Naive B cell (primary cell): Measurements from ENCODE around the gene ENG. TPM values are rescaled to one million over a fixed set of nuclear protein-coding genes. Genes with fewer than 3 reads are reported as not detected.
"Not testable (repeated sequence)": the region's sequence is repeated elsewhere in the genome, so short reads cannot be mapped to it uniquely, and the experiment has no call there.

Source experiments
- ATAC-seq, 2 donors: fragments of 150-1000 bp; cut with Tn5 transposase; 2 replicates each; pipeline ENCODE4 v1.10.0; 2021; ENCODE audit warnings: low read depth in 2 of 2, mild to moderate bottlenecking in 2 of 2, moderate library complexity in 2 of 2
- DNase-seq: peaks from one replicate; pipeline ENCODE4 v3.0.0; 2022
- H3K27ac Mint-ChIP-seq, 6 donors: one replicate each; pipeline ENCODE4 v1.8.0; 2020 to 2022; ENCODE audit warnings: mild to moderate bottlenecking in 6 of 6, mixed read lengths in 6 of 6, moderate library complexity in 5 of 6, inconsistent platforms in 2 of 6
- H3K27me3 Mint-ChIP-seq, 3 donors: one replicate each; pipeline ENCODE4 v1.8.0; 2021 to 2022; ENCODE audit warnings: mixed read lengths in 3 of 3, mild to moderate bottlenecking in 1 of 3
- H3K36me3 Mint-ChIP-seq, 2 donors: one replicate each; pipeline ENCODE4 v1.8.0; 2020 to 2022; ENCODE audit warnings: mixed read lengths in 2 of 2, inconsistent platforms in 1 of 2, mild to moderate bottlenecking in 1 of 2
- H3K4me1 Mint-ChIP-seq, 3 donors: one replicate each; pipeline ENCODE4 v1.8.0; 2020 to 2022; ENCODE audit warnings: mixed read lengths in 3 of 3, inconsistent platforms in 1 of 3, mild to moderate bottlenecking in 1 of 3, moderate library complexity in 1 of 3
- H3K4me3 Mint-ChIP-seq, 8 donors: one replicate each; pipeline ENCODE4 v1.8.0; 2020 to 2022; ENCODE audit warnings: mild to moderate bottlenecking in 8 of 8, mixed read lengths in 8 of 8, moderate library complexity in 8 of 8, inconsistent platforms in 2 of 8
- H3K9me3 Mint-ChIP-seq, 7 donors: one replicate each; pipeline ENCODE4 v1.8.0; 2020 to 2022; ENCODE audit warnings: mixed read lengths in 7 of 7, mild to moderate bottlenecking in 5 of 7, inconsistent platforms in 2 of 7, moderate library complexity in 1 of 7
- polyA plus RNA-seq, 6 donors: library from polyadenylated mRNA; unstranded; fragments of 300-500 nt; fragmentation: Illumina TruSeq; gene quantifications; one replicate each; pipeline ENCODE4 v1.2.3, GENCODE V29; 2021; ENCODE audit warnings: low read depth in 6 of 6

Gene ENG
- polyA plus RNA-seq, 6 donors from 2014 or later = 3.5 to 8.2 (median 5.8) TPM; not detected in 1

DNA sequence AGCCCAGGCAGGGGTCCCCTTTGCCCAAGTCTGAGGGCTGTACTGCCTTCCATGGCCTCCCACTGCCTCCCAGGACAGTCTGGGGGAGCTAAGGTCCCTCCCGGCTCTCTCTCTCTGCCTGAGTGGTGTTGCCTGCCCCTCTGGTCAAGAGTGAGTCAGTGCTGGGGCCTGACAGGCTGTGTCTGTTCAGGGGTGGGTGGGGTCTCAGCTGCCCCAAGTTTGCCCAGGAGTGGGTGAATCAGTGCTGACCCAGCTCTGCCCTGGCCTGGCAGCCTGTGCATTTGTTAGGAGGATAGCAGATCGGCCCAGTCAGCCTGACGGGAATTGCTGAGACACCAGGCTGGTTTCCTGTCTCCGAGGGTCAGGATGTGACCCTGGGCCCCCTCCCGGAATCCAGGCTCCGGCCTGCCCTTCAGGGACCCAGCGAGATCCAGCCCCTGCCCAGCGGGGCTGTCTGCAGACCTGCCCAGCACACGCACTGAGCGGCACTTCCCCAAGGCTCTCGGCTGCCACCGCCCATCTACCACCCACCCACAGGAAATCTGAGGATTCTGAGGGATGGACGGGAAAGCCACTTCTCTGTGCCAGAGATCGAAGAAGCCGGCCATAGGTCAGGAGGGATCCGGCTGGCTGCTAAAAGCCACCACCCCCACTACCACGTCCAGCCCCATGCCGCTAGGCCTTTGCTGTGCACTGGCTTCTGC is 15.9 kb downstream of the ENG start:
- DNase-seq (no peak), ATAC-seq (no peak)
- no peak overlapping the region for H3K4me3 Mint-ChIP-seq
- peaks cover 13 to 21% (median 14%) of the 10 kb centered on the region in 3 donors for H3K4me1 Mint-ChIP-seq
- no peak overlapping the region for H3K27ac Mint-ChIP-seq
- H3K9me3 Mint-ChIP-seq = no peaks in the 10 kb centered on the region
- H3K36me3 Mint-ChIP-seq = peaks cover 0 to 12% of the 10 kb centered on the region in 2 donors
- no peaks in the 10 kb centered on the region for H3K27me3 Mint-ChIP-seq

DNA sequence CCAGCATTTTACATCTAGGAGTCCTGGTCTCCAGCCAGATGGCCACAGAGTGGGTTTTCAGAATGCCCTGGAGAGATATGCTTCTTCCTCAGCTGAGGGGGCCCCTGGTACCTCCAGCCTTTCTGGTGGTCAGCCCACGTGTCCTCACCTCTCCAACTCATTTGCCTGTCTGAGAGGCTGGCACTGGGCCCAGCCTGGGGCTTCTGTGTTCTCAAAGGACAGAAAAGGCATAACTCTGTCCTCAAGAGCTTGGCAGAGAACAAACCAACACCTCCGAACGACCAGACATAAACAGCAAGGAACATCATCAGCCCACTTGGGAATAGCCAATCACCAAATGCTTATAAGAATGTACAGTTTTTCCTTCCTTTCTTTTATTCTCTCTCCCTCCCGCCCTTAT is 17.1 kb downstream of the ENG start:
- peak overlapping the region in 1 of 6 donors; percentile 54 for H3K27ac Mint-ChIP-seq

DNA sequence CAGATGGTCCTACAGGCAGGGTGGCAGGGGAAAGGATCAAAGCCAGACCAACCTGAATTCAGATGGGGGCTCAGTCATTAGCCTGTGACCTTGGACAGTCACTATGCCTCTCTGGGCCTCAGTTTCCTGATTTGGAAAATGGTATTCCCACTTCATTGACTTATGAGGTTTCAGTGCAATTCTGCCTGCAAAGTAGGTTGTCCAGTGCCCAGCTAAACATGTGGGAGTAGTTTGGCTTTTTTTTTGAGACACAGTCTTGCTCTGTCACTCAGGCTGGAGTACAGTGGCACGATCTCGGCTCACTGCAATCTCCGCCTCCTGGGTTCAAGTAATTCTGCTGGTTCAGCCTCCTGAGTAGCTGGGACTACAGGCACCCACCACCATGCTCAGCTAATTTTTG is 17.9 kb downstream of the ENG start:
- H3K9me3 Mint-ChIP-seq, DNase-seq, H3K27me3 Mint-ChIP-seq, H3K27ac Mint-ChIP-seq, ATAC-seq, H3K4me3 Mint-ChIP-seq, H3K36me3 Mint-ChIP-seq: not testable (repeated sequence)
- H3K4me1 Mint-ChIP-seq = peaks cover 14 to 21% (median 19%) of the 10 kb centered on the region in 3 donors

More for the DNA sequence above, 17.1 kb downstream of the ENG start:
- H3K4me1 Mint-ChIP-seq = peaks cover 14 to 21% (median 16%) of the 10 kb centered on the region in 3 donors
- ATAC-seq (no peak), DNase-seq (no peak)
- H3K9me3 Mint-ChIP-seq = no peaks in the 10 kb centered on the region
- H3K36me3 Mint-ChIP-seq = peaks cover 0 to 12% of the 10 kb centered on the region in 2 donors
- H3K4me3 Mint-ChIP-seq = no peak overlapping the region
- H3K27me3 Mint-ChIP-seq = no peaks in the 10 kb centered on the region

DNA sequence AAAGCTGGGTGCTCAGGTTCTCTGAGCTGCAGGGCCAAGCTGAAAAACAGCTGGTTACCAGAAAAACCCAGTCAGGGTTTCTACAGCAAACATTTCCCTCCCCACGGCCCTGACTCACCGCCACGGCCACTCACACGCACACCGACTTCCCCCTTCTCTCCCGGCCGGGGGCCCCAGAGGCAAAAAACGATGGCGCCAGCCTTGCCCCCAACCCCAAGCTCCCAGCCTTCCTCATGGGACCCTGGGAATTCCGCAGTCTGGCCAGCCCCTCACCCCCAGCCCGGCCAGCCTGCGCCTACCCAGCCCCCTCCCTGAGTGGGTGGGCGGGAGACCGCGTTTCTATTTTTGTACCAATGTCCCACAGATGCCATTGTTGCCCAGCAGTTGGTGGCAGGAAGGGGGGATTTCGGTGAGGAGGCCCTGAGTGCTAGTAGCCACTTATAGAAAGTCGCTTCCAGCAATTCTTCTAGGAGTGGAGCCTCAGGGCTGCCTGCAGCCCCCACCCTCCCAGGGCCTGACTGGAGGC is 18.4 kb downstream of the ENG start:
- H3K27me3 Mint-ChIP-seq = no peaks in the 10 kb centered on the region
- DNase-seq (no peak), ATAC-seq (no peak)
- H3K4me3 Mint-ChIP-seq = no peak overlapping the region
- H3K4me1 Mint-ChIP-seq = peaks cover 14 to 21% (median 19%) of the 10 kb centered on the region in 3 donors
- peaks cover 0 to 3% of the 10 kb centered on the region in 2 donors for H3K36me3 Mint-ChIP-seq
- H3K27ac Mint-ChIP-seq = peak overlapping the region in 1 of 6 donors; percentile 65
- H3K9me3 Mint-ChIP-seq = no peaks in the 10 kb centered on the region

DNA sequence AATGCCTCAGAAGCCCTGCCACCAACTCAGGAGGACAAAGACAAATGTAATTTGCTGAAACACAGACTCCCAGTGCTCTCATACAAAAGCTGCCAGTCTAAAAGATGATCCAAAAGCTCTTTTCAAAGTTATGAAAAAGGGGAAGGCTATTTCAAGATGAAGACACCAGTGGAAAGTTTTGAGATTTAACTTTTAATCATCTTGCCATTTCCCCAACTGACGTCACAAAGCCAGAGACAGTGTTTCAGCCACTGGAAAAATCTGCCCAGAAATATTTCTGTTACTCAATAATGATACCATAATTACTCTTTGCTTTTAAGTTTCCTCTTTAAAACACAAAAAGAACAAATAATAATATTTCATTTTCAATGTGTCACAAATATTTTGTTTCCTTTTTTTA is 20.9 kb downstream of the ENG start:
- H3K36me3 Mint-ChIP-seq = no peaks in the 10 kb centered on the region
- ATAC-seq = no peak

DNA sequence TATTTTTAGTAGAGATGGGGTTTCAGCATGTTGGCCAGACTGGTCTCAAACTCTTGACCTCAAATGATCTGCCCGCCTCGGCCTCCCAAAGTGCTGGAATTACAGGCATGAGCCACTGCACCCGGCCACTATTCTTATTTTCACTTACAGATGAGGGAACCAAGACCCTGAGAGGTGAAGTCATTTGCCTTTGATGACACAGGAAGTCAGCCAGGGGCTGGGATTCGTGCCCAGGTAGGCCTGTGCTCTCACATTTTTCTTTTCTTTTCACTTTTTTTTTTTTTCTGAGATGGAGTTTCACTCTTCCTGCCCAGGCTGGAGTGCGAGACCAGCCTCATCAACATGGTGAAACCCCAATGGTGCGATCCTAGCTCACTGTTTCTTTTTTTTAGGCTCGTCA is 22.2 kb downstream of the ENG start:
- H3K4me1 Mint-ChIP-seq = peaks cover 6 to 17% (median 11%) of the 10 kb centered on the region in 3 donors
- H3K4me3 Mint-ChIP-seq = no peak overlapping the region
- DNase-seq (no peak), ATAC-seq (no peak)
- no peaks in the 10 kb centered on the region for H3K36me3 Mint-ChIP-seq
- H3K27me3 Mint-ChIP-seq = no peaks in the 10 kb centered on the region
- H3K9me3 Mint-ChIP-seq = no peaks in the 10 kb centered on the region
- peak overlapping the region in 1 of 6 donors; percentile 61 for H3K27ac Mint-ChIP-seq

More for the DNA sequence above, 20.9 kb downstream of the ENG start:
- Mint-ChIP-seq H3K9me3 (no peaks in the 10 kb centered on the region), H3K27ac (no peak overlapping the region), H3K27me3 (no peaks in the 10 kb centered on the region), H3K4me1 (peaks cover 10 to 18% (median 16%) of the 10 kb centered on the region in 3 donors), H3K4me3 (no peak overlapping the region)
- no peak for DNase-seq

DNA sequence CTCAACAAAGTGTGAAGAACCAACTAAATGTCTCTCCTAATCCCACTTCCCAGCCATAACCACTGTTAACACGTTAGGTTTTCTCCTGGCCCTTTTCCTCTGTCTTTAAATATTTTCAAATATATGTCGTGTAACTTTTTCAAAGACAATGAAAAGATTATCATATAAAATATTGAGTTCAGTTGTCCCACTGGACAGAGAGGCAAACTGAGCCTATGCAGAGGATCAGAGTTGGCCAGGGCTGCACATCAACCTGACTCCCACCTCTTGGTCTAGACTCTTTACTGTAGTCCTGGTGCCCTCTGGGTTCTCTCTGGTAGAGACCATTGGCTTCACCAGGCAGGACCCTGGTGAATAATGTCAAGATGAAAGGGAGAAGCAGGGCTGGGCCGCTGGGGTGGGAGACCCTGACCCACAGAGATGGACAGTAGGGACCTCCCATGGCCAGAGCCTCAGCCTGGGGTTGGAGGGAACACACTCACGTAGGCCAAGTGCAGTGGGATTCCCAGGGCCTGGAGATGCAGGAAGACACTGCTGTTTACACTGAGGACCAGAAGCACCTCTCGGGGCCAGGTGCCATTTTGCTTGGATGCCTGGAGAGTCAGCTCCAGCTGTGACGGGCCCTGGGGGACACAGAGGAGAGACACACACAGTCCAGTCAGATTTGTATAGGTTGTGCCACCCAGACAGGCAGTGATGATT is 25.1 kb downstream of the ENG start:
- H3K27me3 Mint-ChIP-seq = no peaks in the 10 kb centered on the region
- ATAC-seq (no peak), DNase-seq (no peak)
- H3K36me3 Mint-ChIP-seq = no peaks in the 10 kb centered on the region
- peak overlapping the region in 2 of 6 donors; percentile 1 to 78 for H3K27ac Mint-ChIP-seq
- H3K4me3 Mint-ChIP-seq = no peak overlapping the region
- H3K9me3 Mint-ChIP-seq = no peaks in the 10 kb centered on the region
- peaks cover 0 to 11% (median 3%) of the 10 kb centered on the region in 3 donors for H3K4me1 Mint-ChIP-seq

DNA sequence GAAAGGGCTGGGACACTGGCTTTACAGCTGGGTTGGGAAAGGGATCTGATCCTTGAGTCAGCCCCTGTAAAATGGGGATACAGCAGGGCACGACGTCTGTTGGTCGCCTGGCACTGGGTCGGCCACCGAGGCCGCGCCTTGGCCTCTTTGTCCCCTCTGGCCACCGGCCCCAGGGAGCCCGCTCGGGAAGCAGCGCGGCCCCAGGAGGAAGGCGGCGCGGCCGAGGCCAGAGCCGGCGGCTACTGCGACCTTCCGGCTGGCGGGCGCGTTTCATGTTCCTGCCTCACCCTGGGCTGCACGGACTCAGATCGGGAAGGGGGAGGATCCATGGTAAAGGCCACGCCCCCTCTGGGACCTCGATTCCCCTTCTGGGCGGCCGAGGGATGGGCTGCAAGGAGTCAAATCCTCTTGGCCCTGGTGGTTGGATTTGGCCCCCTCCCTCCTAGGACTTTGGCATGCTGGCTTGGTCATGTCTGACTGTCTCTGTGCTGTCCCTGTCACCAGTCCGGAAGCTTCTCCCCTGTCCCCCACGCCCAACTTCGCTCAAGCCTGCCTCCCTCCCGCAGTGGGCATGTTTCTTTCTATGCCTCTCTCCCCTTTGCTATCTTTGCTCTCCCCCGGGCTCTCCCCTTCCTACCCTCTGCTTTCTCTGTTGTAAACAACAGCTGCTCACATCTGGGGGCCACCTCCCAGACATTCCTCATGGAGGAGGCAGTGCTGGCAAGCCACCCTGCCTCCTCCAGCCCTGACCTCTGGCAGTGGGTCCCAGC is 26.0 kb downstream of the ENG start:
- ATAC-seq = no peak
- Mint-ChIP-seq H3K27ac (peak overlapping the region in 4 of 6 donors; percentile 6 to 78 (median 54)), H3K4me1 (peaks cover 0 to 11% (median 3%) of the 10 kb centered on the region in 3 donors), H3K27me3 (no peaks in the 10 kb centered on the region), H3K9me3 (no peaks in the 10 kb centered on the region), H3K36me3 (no peaks in the 10 kb centered on the region), H3K4me3 (no peak overlapping the region)
- DNase-seq = no peak

DNA sequence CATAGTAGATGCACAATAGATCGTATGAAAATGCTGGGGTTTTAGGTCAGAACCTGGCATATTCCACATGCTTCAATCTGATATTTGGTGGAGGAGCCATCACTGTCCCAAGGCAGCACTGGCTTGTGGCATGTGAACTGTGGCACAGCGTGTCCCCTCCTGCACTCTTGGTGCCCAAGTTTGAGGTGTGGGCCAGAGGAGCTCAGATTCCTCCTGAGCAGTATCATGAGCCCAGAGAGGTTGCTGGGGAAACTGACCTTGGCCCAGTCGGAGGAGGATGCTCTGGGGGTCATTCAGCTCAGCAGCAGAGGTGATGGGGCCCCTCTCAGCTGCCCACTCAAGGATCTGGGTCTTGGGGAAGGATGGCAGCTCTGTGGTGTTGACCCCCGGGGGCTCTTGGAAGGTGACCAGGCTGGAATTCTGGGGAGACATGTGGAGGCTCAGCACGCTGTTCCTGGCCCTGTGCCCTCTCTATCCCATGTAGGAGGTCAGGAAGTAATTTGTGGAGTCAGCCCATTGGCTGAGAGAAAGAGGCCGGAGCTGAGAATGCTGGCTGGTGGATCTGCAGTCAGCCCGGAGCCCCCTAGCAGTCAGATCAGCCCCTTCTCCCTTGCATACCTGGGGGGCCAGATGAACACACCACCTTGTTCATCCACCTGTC is 28.1 kb downstream of the ENG start:
- DNase-seq = no peak
- Mint-ChIP-seq H3K27ac (peak overlapping the region in 2 of 6 donors; percentile 19 to 79), H3K4me3 (no peak overlapping the region), H3K9me3 (no peaks in the 10 kb centered on the region), H3K4me1 (peaks cover 0 to 5% (median 3%) of the 10 kb centered on the region in 3 donors), H3K36me3 (no peaks in the 10 kb centered on the region), H3K27me3 (no peaks in the 10 kb centered on the region)
- no peak for ATAC-seq

DNA sequence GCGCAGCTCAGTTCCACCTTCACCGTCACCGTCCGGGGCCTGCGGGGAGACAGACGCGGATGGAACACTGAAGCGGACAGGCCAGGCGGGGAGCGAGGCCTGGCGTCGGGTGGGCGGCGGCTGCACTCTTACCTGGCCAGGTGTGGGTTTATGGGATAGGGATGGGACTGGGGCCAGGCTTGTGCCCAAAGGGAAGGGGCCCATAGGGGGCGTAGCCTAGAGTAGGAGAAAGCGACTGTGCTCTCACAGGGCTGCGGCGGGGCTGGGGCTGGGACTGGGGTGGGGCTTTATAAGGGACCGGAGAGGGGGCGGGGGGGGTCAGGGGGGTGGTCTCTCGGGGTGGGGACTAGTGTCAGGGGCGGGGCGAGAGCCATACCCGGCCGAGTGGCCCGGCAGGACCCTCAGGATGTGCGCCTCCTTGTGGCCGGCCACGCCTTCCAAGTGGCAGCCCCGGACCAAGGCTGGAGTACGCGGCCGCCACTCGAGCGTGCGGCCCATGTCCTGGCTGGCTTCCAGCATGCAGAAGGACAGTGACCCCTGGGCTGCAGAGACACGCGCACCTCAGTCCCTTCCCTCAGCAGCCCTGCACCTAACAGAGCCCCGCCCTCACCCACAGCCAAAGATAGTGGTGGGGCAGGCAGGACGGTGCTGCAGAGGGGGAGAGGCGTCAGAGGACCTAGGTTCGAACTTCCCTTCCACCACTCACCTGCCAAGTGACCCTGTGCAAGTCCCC is 29.0 kb downstream of the ENG start:
- ATAC-seq (no peak), DNase-seq (no peak)
- H3K27ac Mint-ChIP-seq = peak overlapping the region in 1 of 6 donors; percentile 64
- no peaks in the 10 kb centered on the region for H3K36me3 Mint-ChIP-seq
- H3K4me1 Mint-ChIP-seq = peaks cover 0 to 5% (median 3%) of the 10 kb centered on the region in 3 donors
- H3K27me3 Mint-ChIP-seq = no peaks in the 10 kb centered on the region
- H3K9me3 Mint-ChIP-seq = no peaks in the 10 kb centered on the region
- H3K4me3 Mint-ChIP-seq = peak overlapping the region in 1 of 8 donors; percentile 70

DNA sequence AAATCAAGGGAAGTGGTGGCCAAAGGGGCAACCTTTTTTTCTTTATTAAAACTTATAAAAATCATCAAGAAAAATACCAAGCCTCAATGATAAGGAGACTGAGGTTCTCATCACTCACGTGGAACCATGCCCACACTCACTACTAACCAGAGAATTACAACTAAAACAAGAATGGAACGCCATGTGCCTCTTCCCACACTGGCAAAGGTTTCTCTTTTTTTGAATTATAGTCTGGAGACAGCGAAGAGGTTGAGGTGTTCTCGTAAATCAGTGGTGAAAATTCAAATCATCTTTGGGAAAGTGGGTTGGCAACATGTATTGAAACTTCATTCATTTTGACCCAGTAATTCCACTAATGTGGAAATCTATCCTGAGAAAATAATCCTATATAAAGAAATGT is 32.4 kb downstream of the ENG start:
- Mint-ChIP-seq H3K4me3 (no peak overlapping the region), H3K36me3 (peaks cover 7 to 15% of the 10 kb centered on the region in 2 donors), H3K27me3 (no peaks in the 10 kb centered on the region), H3K9me3 (no peaks in the 10 kb centered on the region), H3K27ac (no peak overlapping the region), H3K4me1 (peaks cover 0 to 5% (median 4%) of the 10 kb centered on the region in 3 donors)
- ATAC-seq = no peak
- no peak for DNase-seq

DNA sequence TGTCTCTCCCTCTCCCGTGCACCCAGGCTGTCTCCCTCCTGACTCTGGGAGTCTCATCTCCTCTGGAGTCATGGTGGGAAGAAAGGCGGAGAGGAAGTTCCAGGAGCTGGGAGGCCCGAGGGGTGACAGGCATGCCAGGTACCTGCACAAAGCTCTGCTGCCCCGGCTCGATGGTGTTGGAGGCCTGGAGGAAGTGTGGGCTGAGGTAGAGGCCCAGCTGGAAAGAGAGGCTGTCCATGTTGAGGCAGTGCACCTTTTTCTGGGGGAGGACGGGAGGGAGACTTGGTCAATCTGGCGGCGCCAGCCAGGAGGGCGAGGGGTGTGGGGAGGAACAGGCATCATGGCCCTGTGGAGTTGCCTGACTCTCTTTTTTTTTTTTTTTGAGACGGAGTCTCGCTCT is 35.9 kb downstream of the ENG start:
- Mint-ChIP-seq H3K9me3 (no peaks in the 10 kb centered on the region), H3K4me3 (no peak overlapping the region), H3K27ac (peak overlapping the region in 2 of 6 donors; percentile 13 to 59), H3K27me3 (no peaks in the 10 kb centered on the region), H3K4me1 (peaks cover 0 to 5% (median 4%) of the 10 kb centered on the region in 3 donors), H3K36me3 (peaks cover 7 to 17% of the 10 kb centered on the region in 2 donors)
- no peak for ATAC-seq
- DNase-seq = no peak
